ENCODE results near the gene SDE2.
"Not testable (repeated sequence)": the region's sequence is repeated elsewhere in the genome, so short reads cannot be mapped to it uniquely, and the experiment has no call there.

Gene SDE2

GRCh38 chr1:225973158-225973557, 26.0 kb downstream of the SDE2 start:
- peak; percentile 54 to 78 for DNase-seq

GRCh38 chr1:225972344-225973152, 26.6 kb downstream of the SDE2 start:
- no peak for DNase-seq

- not testable (repeated sequence) for DNase-seq
Observed at GRCh38 chr1:225970592-225971157, 28.5 kb downstream of the SDE2 start.

GRCh38 chr1:225969751-225970150, 29.4 kb downstream of the SDE2 start:
- DNase-seq: not testable (repeated sequence)

- no peak for DNase-seq
Observed at GRCh38 chr1:225965231-225965630, 33.9 kb downstream of the SDE2 start.

GRCh38 chr1:225963735-225964530, 35.2 kb downstream of the SDE2 start:
- DNase-seq: no peak

- peak in 1 of 2 experiments; percentile 52 for DNase-seq
Observed at GRCh38 chr1:225962440-225962975, 36.6 kb downstream of the SDE2 start.

DNA sequence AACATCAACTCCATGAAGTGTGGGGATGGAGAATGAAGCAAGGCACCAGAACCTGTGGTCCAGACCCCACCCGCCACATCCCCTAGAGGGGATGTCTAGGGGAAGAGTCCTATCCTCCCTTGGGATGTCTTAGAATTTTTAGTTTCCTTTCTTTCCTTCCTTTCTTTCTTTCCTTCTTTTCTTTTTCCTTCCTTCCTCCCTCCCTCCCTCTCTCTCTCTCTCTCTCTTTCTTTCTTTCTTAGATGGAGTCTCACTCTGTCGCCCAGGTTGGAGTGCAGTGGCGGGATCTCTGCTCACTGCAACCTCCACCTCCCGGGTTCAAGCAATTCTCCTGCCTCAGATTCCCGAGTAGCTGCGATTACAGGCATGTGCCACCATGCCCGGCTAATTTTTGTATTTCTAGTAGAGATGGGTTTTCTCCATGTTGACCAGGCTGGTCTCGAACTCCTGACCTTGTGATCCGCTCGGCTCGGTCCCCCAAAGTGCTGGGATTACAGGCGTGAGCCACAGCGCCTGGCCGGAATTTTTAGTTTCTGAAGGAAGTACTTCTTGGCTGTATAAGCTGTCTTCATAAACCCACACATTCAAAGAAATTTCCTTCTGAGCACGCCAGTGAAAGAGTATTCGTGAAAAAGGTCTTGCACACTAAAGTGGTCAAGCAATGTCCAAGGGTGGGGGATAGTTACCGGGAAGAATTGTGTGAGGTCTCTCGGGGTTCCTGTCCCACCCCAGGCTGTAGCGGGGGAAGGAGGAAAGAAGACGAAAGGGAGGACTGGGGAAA, 37.3 kb downstream of the SDE2 start:
- no peak for DNase-seq

- DNase-seq: no peak
Observed at GRCh38 chr1:225958041-225958440, 41.1 kb downstream of the SDE2 start.

DNA sequence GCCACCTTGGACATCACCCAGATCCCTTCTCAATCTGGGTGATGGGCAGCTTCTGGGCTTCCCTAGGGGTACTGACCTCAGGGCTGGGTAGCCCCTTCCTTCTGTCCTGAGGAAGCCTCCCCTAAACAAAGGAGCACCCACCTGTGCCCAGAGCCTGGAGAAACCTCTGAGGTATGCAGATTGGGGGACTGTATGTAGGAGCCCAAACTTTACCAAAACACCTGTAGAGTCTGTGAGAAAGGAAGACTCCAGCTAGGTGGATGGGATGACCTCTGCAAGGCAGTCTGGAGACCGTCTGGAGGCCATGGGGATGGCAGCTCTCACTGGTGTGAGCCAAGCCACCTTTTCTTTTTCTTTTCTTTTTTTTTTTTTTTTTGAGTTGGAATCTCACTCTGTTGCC, 44.4 kb downstream of the SDE2 start:
- no peak for DNase-seq

DNA sequence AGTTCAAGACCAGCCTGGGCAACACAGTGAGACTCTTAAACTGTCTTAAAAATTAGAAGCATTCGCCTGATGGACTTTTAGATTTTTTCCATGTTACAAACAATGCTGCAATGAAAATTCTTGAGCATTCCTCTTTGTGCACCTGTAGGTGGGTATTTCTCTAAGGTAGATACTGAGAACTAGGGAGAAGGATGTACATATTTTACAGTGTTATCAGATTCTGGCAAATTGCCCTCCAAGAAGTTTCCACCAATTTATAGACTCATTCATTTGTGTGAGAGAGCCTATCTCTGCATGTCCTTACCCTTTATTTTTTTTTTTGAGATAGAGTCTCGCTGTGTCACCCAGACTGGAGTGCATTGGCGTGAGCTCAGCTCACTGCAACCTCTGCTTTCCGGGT, 45.8 kb downstream of the SDE2 start:
- DNase-seq: no peak

DNA sequence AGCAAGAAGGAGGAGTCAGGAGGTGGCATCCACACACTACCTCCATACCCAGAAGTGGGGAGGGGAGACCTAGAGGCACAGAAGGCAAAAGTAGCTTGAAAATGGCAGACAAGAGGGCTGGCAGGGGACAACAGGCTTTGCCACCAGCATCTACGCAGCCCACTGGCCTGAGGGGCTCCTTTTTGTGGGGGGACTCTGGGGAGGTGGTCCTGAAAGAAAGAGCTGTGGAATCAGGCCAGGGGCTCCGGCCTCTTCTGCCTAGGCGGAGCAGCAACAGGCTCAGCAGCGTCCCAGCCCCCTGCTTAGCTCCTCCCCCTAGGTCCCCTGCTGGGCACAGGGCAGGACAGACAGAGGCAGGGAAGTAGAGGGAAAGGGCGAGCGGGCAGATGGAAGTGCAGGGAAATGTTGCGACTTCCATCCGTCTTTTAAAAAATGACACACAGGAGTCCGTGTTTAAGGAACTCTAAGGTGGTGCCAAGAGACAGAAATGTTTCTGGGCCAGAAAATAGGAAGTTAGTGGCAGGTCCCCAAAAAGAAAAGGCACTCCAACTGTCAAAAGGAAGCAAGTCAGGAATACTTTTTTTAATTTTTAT, 48.1 kb downstream of the SDE2 start:
- no peak for DNase-seq

- DNase-seq: no peak
Observed at GRCh38 chr1:225949041-225949440, 50.1 kb downstream of the SDE2 start.

DNA sequence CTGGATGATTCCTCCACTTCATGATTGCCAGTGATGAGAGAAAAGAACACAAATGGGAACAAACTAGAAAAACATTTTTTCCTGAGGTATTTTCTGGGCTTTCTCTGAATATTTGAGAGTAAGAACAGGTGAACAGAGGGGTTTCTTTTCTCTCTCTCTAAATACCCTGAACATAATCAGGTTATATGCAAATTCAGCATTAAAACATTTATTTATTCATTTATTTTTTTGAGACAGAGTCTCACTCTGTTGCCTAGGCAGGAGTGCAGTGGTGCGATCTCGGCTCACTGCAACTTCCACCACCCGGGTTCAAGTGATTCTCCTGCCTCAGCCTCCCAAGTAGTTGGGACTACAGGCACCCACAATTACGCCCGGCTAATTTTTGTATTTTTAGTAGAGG, 52.3 kb downstream of the SDE2 start:
- no peak for DNase-seq

DNA sequence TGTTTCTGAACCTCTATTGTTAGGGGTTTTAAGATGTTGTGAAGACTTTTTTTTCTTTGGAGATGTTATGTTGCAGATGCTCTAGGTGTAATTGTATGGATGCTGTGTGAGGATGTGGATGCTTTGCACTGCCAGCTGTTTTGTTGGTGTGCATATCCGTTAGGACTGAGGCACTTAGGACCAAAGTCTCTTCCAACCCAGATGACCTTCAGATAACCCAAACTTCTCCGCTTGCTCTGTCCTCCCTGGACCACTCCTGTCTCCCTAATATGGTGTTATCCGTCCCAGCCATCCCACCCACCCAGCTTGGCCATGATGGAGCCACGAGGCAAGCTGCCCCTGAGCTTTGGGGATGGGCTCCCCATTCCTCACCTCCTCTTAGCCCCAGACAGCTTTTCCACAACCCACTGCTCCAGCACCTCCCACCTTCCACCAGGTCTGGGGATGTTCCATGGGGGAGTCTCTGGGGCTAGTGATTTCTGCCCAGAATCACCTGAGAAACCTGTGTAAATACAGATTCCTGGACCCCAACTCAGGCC, 53.0 kb downstream of the SDE2 start:
- no peak for DNase-seq

- no peak for DNase-seq
Observed at GRCh38 chr1:225945564-225945963, 53.6 kb downstream of the SDE2 start.

DNA sequence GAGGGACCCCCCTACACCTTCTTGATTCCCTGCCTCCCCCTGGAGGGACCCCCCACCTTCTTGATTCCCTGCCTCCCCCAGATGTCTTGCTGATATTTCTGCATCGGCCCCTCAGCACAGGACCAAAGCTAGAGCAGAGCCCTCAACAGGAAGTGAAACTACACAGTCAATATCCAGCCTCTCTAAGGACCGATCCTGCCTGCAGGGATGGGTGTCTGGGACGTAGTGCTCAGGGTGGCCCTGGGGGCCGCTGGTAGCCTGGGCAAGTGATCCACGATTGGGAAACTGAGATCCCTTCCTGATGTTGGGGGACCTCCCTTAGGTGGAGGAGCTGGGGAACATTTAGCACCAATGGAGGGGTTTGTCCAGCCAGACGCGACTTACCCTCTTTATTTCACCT, 54.2 kb downstream of the SDE2 start:
- DNase-seq: no peak

- no peak for DNase-seq
Observed at GRCh38 chr1:225944387-225944786, 54.8 kb downstream of the SDE2 start.

GRCh38 chr1:225943582-225943981, 55.6 kb downstream of the SDE2 start:
- DNase-seq: no peak

GRCh38 chr1:225942574-225942973, 56.6 kb downstream of the SDE2 start:
- no peak for DNase-seq

DNA sequence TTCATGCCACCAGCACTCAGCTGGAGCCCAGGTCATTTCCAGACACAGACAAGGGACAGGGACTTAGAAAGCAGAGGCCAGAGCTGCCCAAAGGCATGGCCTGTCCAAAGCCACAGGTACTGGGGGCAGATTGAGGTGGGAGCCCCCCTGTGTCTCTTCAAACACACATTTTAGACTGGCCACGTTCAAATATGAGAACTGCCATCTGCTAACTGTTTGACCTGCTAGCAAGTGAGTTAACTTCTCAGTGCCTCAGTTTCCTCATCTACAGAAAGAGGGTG, 57.3 kb downstream of the SDE2 start:
- no peak for DNase-seq

GRCh38 chr1:225941187-225941941, 57.8 kb downstream of the SDE2 start, which contains the start of gene LEFTY2:
LEFTY2 (minus strand) TSS chr1:225941220; CDS start chr1:225941140, 80 bp downstream.
- no peak for DNase-seq

Measured in NCI-H526 (cell line).